NCI-H2196 treated with DMSO at 0.1 percent for 48 hours (cell line): Measurements from ENCODE around the gene DACT1.
A peak's percentile ranks its signal among the peaks of the same experiment; 100 is the strongest.

Experiments used
- DNase-seq: peaks from one replicate; lab custom pipeline; 2025; ENCODE audit not compliant: unreplicated experiment; lab: John Stamatoyannopoulos, UW

Gene DACT1

DNA sequence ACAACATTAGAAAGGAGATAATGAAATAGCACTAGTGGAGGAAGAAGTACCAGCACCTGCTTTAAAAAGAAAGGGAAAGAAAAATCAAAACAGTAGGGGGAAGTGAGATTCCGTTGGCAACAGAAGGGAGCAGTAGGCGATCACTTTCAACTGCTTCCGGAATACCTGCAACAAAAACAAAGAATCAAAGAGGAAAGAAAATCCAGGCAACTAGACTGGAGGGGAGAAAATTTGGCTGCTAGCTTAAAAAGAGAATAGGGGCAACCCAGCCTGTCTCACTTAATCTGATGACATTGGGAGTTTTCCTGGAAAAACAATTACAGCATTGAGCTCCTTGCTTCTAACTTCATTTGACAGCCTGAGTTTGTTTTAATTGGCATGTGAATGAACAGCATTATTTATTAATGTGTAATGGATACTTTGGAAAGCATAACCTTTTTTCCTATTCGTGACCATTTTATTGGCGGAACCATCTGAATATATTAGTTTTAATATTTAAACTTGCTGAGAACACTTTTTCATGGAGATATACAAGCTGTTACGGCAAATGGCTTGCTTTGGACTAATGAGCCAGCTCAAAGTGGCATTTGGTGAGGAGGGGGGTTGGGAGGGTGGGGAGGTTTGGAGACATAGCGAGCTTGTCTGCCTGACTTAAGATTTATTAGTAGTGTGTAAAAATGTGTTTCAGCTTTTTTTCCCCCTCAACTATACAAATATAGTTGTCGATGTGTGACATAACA, 2.5 kb upstream of the DACT1 start:
- no peak for DNase-seq

GRCh38 chr14:58636129-58636528, 1.6 kb upstream of the DACT1 start:
- no peak for DNase-seq

GRCh38 chr14:58637040-58637390, 747 bp upstream of the DACT1 start:
- DNase-seq, result no peak

DNA sequence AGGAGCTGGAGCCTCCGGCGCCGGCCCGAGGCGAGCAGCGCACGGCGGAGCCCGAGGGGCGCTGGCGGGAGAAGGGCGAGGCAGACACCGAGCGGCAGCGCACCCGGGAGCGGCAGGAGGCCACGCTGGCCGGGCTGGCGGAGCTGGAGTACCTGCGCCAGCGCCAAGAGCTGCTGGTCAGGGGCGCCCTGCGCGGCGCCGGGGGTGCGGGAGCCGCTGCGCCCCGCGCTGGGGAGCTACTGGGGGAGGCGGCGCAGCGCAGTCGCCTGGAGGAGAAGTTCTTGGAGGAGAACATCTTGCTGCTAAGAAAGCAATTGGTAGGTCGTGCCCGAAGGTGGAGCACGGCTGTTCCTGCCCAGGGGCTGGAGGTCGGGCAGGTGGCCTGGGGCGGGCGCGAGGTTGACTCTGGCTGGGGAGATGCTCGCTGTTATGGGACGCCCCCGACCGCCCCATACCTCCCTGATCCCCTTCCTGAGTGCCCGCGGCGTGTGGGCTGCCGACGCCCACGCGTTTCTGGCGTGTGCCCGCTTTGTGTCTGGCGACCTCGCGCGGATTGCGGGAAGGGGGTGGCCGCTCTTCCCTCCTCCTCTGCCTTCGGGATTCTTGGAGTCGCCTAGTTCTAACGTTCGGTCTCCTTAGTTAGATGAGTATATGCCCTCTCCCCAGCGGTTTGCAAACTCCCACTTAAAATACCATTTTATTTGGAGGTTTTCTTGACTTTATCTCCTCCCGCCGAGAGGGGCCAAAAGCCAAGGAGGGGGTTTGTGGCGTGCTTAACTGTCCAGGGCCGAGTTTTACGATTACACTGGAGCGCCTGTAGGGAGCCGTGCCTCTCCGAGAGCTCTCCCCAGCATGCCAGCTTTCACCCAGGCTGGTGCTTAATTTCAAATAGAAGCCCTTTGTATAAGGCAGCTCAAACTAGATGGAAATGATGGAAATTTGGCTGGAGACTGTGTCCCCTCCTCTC, 752 bp downstream of the DACT1 start:
- DNase-seq, result no peak

GRCh38 chr14:58639198-58639565, 1.4 kb downstream of the DACT1 start:
- no peak for DNase-seq

- peak; percentile 7 for DNase-seq
Measured at GRCh38 chr14:58639842-58640484, 2.2 kb downstream of the DACT1 start.

DNA sequence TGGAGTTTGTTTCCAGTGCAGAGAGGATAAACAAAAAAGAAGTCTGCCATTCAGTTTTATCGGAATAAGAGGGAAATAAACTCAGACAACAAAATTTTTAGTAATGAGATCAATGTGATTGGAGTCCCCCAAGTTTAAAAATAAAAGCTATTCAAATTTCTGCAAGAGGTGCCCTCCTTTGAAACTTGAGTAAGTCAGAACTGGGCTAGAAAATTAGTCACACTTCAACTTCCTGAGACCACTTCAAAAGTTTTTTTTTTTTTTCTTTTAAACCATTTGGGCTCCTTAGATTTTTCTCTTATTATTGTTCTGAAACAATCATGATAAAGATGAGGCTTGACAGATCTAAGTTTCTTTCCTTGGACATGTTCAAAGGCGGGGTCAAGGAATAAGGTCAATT, 3.2 kb downstream of the DACT1 start:
- DNase-seq, result no peak

DNA sequence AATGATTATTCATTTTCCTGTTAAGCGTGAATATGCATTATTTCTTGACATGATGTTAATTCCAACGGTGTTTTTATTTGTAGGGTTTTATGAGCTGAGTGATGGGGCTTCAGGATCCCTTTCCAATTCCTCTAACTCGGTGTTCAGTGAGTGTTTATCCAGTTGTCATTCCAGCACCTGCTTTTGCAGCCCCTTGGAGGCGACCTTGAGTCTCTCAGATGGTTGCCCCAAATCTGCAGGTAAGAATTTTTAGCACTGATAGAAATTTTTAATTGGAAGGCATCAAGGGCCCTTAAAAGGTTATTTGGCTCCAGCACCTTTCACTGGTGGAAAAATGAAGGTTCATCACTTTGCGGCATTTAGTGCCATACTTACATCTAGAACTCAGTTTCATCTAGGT, 3.7 kb downstream of the DACT1 start:
- DNase-seq, result no peak

DNA sequence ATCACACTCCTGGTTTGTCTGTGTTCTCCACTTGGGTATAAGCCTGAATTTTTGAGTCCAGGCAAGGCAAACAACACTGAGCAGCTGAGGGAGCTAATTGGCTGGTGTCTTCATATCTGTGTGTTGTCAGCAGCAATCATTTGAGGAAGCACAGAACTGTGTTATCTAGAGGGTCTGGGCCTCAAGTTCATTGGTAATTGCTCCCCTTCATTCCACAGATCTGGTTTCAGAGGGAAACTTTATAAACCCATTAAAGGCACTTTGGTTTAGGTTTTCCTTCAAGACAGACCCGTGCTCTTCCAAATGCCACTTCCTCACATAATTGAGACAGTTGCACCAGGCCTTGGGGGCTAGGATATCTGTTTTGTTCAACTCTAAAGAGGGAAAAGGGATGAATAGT, 5.6 kb downstream of the DACT1 start:
- no peak for DNase-seq

- no peak for DNase-seq
Measured at GRCh38 chr14:58645641-58646040, 7.9 kb downstream of the DACT1 start.

DNA sequence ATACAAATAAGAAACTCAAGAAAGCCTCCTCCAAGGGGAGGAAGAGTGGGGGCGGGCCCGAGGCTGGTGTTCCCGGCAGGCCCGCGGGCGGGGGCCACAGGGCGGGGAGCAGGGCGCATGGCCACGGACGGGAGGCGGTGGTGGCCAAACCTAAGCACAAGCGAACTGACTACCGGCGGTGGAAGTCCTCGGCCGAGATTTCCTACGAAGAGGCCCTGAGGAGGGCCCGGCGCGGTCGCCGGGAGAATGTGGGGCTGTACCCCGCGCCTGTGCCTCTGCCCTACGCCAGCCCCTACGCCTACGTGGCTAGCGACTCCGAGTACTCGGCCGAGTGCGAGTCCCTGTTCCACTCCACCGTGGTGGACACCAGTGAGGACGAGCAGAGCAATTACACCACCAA, 8.7 kb downstream of the DACT1 start:
- no peak for DNase-seq

DNA sequence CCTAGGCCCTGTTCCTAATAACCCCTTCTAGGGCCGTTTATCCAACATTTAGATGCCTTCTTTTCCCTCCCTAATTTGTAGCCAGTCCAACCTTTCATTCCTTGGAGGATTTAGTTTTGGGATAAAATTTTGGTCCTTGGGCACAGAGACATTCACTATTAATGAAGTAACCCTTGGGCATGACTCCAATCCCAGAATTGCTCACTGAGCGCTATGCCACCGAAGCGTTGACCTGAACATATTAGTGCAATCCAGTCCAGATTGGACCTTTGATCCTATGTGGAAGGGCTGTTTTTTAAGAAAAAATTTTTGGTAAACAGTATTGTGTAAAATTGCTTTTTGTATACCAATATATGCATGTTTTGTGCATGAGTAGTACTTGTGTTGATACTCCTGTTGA, 10.0 kb downstream of the DACT1 start:
- DNase-seq, result no peak

DNA sequence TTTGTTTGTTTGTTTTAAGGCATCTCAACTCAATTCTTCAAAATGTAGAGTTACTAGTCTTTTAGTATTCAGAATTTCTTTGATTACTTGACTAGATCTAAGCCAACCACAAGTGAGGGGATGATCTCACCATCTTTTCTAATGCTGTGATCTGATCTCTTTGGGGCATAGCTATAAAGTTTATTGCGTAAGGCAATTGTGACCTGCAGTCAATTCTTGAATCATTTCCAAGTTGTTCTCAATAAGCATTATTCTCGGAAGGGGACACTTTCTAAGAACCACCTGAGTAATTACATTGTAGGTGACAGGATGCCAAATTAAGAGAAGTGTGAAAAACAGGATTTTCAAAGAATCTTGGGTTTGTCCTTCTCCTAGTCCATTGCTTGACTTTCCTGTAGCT, 13.1 kb downstream of the DACT1 start:
- no peak for DNase-seq

GRCh38 chr14:58656671-58657411, 19.1 kb downstream of the DACT1 start:
- no peak for DNase-seq

DNA sequence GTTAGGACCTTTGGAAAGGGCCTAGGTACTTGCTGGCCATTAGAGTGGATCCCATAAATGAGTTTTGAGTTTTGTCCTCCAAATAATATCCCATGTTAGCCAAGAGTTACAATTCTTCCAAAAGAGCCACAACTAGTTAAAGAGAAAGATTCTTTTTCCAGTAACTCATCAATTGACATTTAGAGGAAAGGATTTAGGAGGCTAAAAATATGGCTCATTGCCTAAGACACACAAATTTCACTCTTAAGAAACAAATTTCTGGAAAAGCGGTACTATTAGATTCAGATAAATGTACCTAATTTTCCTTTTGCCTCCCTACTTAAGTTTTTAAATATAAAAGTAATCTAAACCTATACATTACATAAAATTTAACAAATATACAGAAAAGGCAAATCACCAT, 21.3 kb downstream of the DACT1 start:
- no peak for DNase-seq

DNA sequence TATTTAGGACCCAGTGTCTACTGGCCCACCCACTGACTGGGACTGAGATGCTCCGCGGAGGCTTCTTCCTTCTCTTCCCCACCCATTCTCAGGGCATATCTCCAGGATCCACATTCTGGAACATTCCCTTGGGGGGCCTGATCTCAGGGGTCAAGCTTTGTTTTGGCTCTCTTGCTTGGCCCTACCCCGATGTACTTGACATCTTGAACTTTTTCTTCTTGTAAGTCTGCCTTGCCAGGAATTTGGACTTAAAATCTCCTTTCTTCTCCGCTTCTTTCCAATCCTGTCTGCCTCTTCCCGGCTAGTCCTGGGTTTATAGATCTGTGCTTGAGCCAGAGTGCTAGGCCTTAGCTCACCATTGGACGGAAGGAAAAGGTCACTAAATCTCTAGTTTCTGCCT, 22.1 kb downstream of the DACT1 start:
- no peak for DNase-seq

GRCh38 chr14:58660407-58660806, 22.6 kb downstream of the DACT1 start:
- DNase-seq, result no peak

- DNase-seq, result no peak
Measured at GRCh38 chr14:58662018-58662417, 24.3 kb downstream of the DACT1 start.

- no peak for DNase-seq
Measured at GRCh38 chr14:58662759-58663158, 25.0 kb downstream of the DACT1 start.

DNA sequence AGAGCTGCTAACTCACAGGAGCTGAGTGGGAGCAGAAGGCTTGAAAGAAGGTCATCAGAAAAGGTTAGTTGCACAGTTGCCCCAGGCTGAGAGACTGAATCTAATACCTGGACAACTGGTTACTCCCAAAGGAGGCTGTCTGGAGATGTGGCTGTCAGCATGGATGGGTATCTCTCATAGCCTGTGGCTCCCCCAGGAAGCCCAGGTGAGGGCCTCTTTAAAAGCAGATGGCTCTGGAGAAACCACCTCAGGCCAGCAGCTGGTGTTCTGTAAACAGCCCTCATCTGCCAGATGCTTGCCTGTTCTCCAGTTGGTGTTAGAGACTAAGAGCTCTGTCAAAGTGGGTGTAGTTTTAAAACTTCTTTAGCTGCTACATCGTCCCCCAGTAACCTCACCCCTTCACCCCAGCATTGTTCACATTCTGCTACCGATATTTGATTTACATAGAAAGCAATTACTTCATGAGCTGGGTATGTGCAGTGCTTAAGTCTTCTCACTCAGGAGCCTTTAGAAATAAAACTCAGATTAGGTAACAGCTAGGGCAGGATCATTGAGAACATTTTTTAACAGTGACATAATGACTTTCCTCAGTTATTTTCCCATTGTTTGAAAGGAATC, 25.8 kb downstream of the DACT1 start:
- DNase-seq, result peak; percentile 35
